Measurements from ENCODE around the gene TIMP3.

The TIMP3 gene

DNA sequence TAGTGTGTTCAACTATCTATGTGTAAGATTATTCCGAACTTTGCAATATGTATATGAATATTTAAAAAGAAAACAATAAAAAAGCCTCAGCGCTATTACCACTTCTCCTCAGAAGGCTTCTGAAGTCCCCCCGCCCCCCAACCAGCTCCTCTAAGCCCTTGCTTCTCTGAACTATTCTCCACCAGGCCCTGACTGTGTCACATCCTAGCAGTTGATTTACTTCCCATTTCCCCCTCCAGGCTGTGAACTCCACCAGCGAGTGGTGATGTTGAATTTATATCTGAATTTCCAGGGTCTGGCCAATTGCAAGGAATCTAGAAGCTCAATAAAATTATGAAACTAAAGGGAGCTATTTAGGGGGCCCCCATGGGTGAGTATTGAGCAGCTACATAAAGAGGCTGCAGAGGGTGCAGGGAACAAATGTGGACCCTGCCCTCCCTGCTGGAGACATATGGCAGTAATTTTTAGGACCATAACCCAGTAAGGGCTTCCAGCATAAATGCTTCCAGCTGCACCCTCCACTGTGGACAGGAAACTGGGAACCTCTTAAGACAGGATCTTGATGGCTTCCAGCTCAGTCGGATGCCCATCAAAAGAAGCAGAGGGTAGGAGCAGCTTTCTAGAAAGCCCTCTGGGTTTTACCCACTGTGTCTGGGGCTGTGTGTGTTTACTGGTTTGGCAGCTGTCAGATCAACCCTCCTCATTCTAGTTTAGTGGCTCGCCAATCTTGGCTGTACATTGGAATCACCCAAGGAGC, 81.4 kb downstream of the TIMP3 start:
- no peak for DNase-seq (ENCODE audit: low read depth in 2 of 2)

DNA sequence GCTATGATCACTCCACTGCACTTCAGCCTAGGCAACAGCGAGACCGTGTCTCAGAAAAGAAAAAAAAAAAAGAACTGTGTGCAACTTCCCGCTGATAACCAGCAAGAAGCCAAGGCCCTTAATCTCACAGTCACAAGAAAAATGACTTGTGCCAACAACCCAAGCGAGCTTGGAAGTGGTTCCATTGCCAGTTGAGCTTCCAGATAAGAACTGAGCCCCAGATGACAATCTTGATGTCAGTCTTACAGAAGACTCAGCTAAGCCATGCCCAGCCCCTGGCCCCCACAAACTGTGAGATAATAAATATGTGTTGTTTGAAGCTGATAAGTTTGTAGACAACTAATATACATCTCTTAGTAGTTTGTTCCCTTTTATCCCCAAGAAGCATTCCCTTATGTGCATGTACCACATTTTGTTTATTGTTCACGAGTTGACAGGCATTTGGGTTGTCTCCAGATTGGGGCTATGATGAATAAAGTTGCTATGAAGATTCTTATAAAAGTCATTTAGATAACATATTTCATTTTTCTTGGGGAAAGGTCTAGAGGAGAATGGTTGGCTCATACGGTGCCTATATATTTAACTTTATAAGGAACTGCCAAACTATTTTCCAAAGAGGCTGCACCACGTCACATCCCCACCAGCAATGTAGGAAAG, 85.9 kb downstream of the TIMP3 start:
- DNase-seq (ENCODE audit: low read depth in 2 of 2), result no peak

DNA sequence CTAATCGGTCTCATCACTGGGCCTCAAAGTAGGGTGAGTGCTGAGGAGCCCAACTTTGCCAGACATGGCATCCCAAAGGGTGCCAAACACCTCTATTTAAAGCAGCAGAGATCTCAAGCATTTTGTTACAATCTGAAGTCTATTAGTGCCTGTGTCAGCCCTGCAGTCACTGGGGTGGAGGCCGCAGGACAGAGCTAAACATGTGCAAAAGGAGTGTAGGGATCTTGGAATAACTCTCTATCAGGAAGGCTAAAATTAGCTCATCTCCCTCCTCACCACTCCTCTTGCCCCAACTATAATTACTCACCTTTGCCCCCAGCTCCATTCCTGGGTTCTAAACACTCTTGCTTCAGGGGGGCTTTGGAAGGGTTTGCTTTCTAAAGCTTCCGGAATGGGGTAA, 87.5 kb downstream of the TIMP3 start:
- DNase-seq (ENCODE audit: low read depth in 2 of 2), result no peak

DNA sequence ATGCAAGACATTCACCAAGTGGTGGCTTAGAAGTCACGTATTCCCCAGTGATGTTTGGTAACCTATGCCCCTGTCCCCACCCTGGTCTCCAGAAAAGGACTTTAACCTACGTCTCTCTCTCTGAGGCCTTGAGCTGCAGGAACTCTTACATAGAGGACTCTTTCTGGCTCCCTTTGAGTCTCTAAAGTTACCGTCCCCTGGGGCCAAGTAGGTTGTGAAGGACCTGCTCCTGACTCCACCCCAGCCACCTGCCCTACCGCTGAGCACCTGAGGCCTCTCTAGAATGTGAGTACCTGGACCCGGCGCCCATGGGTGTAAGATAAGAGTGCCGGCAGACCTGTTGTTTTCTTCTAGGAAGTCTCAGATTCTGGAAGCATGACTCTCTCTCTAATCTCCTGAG, 95.4 kb downstream of the TIMP3 start:
- no peak for DNase-seq (ENCODE audit: low read depth in 2 of 2)

DNA sequence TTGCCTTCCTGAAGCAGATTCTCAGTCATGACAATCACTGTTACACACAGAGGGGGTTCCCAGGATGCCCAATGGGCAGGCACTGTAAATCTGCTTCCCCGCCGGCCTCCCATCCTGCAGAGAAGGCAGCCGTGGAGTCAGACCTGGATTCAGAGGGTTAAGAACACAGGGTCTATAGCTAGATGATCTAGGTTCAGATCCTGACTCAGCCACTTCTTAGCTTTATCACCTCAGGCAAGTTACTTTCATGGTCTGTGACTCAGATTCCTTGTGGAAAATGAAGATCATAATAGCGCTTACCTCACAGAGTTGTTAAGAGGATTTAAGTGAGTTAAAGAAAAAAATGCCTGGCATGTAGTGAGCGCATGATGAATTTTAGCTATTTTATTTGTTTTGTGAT, 95.9 kb downstream of the TIMP3 start:
- no peak for DNase-seq (ENCODE audit: low read depth in 2 of 2)

DNA sequence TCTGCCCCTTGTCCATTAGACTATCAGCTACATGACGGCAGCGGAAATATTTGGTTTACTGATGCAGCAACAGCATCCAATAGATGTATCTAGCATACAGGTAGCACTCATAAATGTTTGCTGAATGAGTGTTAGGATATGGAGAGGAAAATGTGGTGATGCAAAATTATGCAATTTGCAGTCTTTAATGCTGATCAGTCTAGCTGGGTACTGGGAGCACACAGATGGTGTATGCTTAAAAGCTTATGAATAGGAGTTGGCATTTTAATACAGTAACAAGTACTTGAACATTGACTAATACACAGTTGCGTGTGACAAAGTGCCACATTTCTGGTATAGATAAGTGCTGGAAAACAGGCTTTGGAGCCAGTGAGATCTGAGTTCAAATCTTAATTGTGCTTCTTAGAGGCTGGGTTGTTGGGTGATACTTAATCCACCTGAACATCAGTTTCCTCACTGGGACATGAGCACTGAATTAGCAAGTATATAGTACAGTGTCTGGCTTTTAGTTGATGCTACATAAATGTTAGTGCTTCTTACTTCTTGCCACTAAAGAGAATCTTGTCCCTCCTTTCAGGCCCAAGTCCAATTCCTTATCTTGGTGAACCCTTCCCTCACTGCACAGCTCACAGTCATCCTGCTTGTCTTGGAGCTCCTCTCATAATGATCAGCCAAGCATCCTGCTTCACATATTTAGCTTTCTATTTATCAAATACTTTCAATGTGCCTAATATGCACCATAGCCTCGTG, 99.6 kb downstream of the TIMP3 start:
- DNase-seq (ENCODE audit: low read depth in 2 of 2), result no peak

DNA sequence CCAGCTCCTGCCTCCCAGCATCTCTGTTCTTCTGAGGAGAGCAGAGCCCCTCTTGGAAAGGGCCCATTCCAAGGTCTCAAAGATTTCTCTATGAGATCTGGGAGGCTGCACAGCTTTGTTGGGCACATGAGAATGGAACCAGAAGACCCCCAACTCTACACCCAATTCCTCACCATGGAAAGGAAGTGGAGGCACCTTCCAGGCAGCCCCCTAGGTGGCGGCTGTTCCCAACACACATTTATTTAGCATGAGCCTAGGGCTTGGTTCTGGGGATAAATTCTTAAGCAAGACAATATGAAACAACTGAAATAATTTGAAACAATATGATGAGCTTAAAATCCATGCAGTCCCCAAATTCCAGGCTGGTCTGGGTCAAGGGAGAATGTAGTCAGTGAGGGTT, 100.4 kb downstream of the TIMP3 start:
- DNase-seq (ENCODE audit: low read depth in 2 of 2), result no peak

DNA sequence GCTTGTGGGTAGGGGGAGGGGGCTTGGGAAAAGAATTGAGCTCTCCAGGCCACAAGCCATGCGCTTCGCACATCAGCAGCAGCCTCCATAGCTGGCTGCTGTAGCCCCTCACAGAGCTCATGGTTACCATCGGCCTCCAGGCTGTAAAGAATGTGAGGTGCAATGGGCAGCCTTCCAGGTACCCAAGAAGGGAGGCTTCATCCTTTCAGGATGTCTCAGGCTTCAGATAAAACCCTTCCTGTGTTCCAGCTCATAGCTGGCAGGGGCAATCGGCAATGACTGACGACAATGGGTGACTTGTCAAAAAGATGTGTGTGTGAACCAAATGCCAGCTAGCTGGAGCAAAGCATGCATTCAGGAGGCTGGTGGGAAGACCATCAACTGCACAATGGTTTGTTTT, 102.0 kb downstream of the TIMP3 start:
- DNase-seq (ENCODE audit: low read depth in 2 of 2), result no peak

DNA sequence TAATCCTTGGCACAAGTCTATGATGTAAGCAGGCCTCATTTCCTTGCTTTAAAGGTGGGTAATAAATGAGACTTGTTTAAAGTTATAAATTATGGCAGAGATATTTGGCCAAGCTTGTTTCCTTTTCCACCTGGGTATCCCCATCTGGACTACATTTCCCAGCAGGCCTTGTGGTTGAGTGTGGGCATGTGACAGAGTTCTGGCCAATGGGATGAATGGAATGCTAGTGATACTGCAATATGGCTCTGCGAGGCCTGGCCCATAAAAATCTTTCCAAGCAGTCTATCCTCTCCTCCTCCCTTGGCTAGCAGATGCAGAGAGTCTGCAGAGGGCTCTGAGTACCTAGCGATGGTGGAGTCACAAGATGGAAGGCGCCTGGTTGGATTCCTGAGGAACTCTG, 102.5 kb downstream of the TIMP3 start:
- DNase-seq (ENCODE audit: low read depth in 2 of 2), result no peak

DNA sequence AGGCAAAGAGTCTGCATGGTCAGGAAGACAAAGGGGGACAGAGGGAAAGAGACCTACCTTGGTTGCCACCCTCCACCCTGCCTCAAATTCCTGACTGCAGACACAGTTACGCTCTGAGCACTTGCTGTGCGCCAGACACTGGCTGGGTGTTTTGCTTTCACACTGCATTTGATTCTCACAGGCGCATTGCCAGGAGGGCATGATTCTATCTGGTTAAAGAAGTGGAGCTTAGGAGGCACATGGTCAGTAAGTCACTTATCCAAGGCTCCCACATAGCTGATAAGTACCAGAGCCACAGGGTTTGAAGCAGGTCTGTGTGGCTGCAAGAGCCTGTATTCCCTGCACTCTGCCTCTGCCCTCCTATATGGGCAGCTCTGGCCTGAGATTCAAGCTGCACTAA, 103.9 kb downstream of the TIMP3 start:
- no peak for DNase-seq (ENCODE audit: low read depth in 2 of 2)

DNA sequence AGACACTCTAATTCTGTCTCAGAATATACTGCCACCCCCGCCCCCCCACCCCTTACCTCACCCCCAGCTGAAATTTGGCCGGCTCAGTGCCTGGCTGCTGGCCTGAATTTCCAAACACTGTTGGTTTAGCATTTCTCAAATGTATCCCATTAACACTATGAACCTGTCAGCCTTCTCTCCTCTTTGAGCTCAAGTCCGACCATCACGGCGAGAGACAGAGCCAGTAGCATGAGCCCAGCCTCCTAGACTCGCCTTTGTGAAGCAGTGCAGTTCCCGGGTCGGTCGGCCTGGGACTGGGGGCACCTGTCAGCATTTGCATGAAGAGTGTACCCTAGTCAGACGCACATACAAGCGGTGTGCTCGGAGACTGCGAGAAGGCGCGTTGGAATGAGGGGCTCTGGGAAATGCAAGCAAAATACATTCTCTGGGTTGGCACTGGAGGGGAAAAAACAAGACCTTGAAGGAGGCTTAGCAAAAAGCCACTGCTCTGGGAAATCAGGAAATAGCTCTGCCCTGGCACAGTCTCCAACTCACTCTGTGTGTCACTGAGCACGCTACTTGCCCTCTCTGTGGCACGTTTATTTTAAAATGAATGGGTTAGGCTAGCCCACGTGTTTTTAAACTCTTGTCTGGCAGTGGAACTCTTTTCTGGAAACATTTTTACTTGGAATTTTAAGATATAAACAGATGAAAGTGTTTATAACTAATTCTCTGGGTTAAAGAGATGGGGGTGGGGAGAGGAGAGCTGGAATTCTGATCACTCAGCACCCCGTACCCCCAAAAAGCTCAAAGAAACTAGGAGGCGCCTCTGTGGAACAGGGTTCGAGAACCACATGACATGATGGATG, 108.3 kb downstream of the TIMP3 start:
- no peak for DNase-seq (ENCODE audit: low read depth in 2 of 2)

DNA sequence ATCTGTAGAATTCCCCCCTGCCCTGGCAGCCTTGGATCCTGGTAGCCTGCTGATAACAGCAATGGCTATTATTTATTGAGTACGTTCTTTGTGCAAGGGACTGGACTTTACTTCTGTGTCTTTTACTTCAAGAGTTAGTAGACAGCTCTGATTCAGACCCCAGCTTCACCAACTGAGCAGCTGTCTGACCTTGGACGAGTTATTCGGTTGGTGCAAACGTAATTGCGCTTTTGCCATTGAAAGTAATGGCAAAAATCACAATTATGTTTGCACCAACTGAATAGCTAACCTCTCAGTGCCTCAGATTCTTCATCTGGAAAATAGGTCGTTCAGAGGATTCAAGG, 108.9 kb downstream of the TIMP3 start:
- DNase-seq (ENCODE audit: low read depth in 2 of 2), result no peak

DNA sequence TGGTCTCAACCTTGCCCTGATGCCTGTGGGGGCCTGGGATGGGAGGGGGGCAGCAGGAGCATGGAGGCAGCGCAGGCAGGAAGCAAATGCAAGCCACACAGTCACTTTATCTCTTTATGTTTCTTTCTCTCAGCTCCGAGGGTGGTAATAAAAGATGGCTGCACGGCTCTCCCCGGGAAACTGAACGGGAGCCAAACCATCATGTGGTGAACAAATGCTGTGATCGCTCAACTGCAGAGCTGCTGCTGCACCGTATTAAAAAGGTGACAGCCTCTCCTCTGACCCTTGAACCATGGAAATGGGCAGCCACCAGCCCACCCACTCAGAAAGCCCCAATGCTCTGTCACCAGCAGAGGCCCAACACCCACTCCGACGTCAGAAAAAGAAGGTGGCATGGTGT, 110.0 kb downstream of the TIMP3 start:
- DNase-seq (ENCODE audit: low read depth in 2 of 2), result no peak
